ENCODE measurements around the gene FUT6.
"Not testable (repeated sequence)": the region's sequence is repeated elsewhere in the genome, so short reads cannot be mapped to it uniquely, and the experiment has no call there.

Gene FUT6

GRCh38 chr19:5839065-5840017, at the start of gene FUT6:
TSS of gene FUT6 (minus strand) at chr19:5839702. CDS start at chr19:5832567, 7,135 bp downstream.
- DNase-seq (ENCODE audit: low read depth, low spot score): no peak

- not testable (repeated sequence) for DNase-seq (ENCODE audit: low read depth, low spot score)
Observed at GRCh38 chr19:5884065-5884811, 44.7 kb upstream of the FUT6 start.

- not testable (repeated sequence) for DNase-seq (ENCODE audit: low read depth, low spot score)
Observed at GRCh38 chr19:5883157-5883873, 43.8 kb upstream of the FUT6 start.

GRCh38 chr19:5882421-5882968, 43.0 kb upstream of the FUT6 start:
- no peak for DNase-seq (ENCODE audit: low read depth, low spot score)

GRCh38 chr19:5881543-5882299, 42.2 kb upstream of the FUT6 start:
- DNase-seq (ENCODE audit: low read depth, low spot score): no peak

GRCh38 chr19:5880604-5881078, 41.1 kb upstream of the FUT6 start:
- no peak for DNase-seq (ENCODE audit: low read depth, low spot score)

GRCh38 chr19:5880196-5880595, 40.7 kb upstream of the FUT6 start:
- DNase-seq (ENCODE audit: low read depth, low spot score): no peak

GRCh38 chr19:5877882-5878281, 38.4 kb upstream of the FUT6 start:
- DNase-seq (ENCODE audit: low read depth, low spot score): no peak

GRCh38 chr19:5877427-5877826, 37.9 kb upstream of the FUT6 start:
- DNase-seq (ENCODE audit: low read depth, low spot score): no peak

GRCh38 chr19:5874496-5874895, 35.0 kb upstream of the FUT6 start:
- not testable (repeated sequence) for DNase-seq (ENCODE audit: low read depth, low spot score)

GRCh38 chr19:5873617-5874199, 34.2 kb upstream of the FUT6 start:
- no peak for DNase-seq (ENCODE audit: low read depth, low spot score)

GRCh38 chr19:5870986-5871394, 31.5 kb upstream of the FUT6 start:
- DNase-seq (ENCODE audit: low read depth, low spot score): no peak

GRCh38 chr19:5867201-5868136, 28.0 kb upstream of the FUT6 start:
- no peak for DNase-seq (ENCODE audit: low read depth, low spot score)

GRCh38 chr19:5865772-5866171, 26.3 kb upstream of the FUT6 start:
- DNase-seq (ENCODE audit: low read depth, low spot score): no peak

GRCh38 chr19:5864725-5865486, 25.4 kb upstream of the FUT6 start:
- no peak for DNase-seq (ENCODE audit: low read depth, low spot score)

GRCh38 chr19:5864013-5864720, 24.7 kb upstream of the FUT6 start:
- DNase-seq (ENCODE audit: low read depth, low spot score): no peak

- DNase-seq (ENCODE audit: low read depth, low spot score): no peak
Observed at GRCh38 chr19:5863030-5863665, 23.6 kb upstream of the FUT6 start.
